OCI-LY7 (cell line): Measurements from ENCODE around the gene SIVA1. TPM values are rescaled to one million over a fixed set of nuclear protein-coding genes. Genes with fewer than 3 reads are reported as not detected.

ENCODE experiments used
- BruUV-seq: library from RNA; stranded (reverse); fragments of 400-500 nt; replicated peaks from 2 replicates; lab custom pipeline; 2021; lab: Mats Ljungman, UMichigan
- CTCF ChIA-PET: fragments of 300-600 bp; sonication (Branson Sonifier 250); formaldehyde crosslinking; loops from one replicate; lab custom pipeline; 2022; ENCODE audit warnings: antibody characterized with exemption; ENCODE audit not compliant: unreplicated experiment; lab: Charles Lee
- POLR2A ChIA-PET: fragments of 300-600 bp; sonication (Branson Sonifier 250); formaldehyde crosslinking; loops from one replicate; lab custom pipeline; 2022; ENCODE audit warnings: antibody characterized with exemption; lab: Charles Lee
- DNase-seq: peaks from one replicate; pipeline ENCODE4 v3.0.0-alpha.2; 2015; ENCODE audit warnings: low spot score
- H2AFZ ChIP-seq: fragments of 200-600 bp; sonication (generic), shearing (Covaris generic); 2 replicates; pipeline ENCODE4 v1.6.1; 2014; ENCODE audit warnings: mild to moderate bottlenecking, antibody characterized with exemption, low read length, moderate library complexity
- H3K27ac ChIP-seq: fragments of 200-600 bp; sonication (generic); 2 replicates; pipeline ENCODE4 v1.5.1; 2014; ENCODE audit warnings: mixed run types, low read depth, mild to moderate bottlenecking, moderate library complexity, low read length, inconsistent platforms; ENCODE audit not compliant: poor library complexity, severe bottlenecking
- H3K36me3 ChIP-seq: fragments of 200-600 bp; sonication (generic); 2 replicates; pipeline ENCODE4 v1.6.1; 2014; ENCODE audit warnings: mild to moderate bottlenecking, antibody characterized with exemption, low read length, moderate library complexity, mixed read lengths; ENCODE audit not compliant: insufficient read depth
- H3K4me1 ChIP-seq: fragments of 200-600 bp; sonication (generic); 2 replicates; pipeline ENCODE4 v1.5.1; 2014; ENCODE audit warnings: mild to moderate bottlenecking, low read length; ENCODE audit not compliant: insufficient read depth, poor library complexity, severe bottlenecking
- H3K4me2 ChIP-seq: fragments of 200-600 bp; sonication (generic); 2 replicates; pipeline ENCODE4 v1.6.1; 2014; ENCODE audit warnings: mild to moderate bottlenecking, low read length
- H3K4me3 ChIP-seq: fragments of 200-600 bp; sonication (generic); 2 replicates; pipeline ENCODE4 v1.5.1; 2014; ENCODE audit warnings: mild to moderate bottlenecking, low read depth, low read length; ENCODE audit not compliant: poor library complexity, severe bottlenecking
- H3K79me2 ChIP-seq: fragments of 200-600 bp; sonication (generic); 2 replicates; pipeline ENCODE4 v1.6.1; 2016; ENCODE audit warnings: low read depth, mild to moderate bottlenecking, low read length, moderate library complexity, mixed read lengths; ENCODE audit not compliant: insufficient read depth
- H3K9me2 ChIP-seq: fragments of 200-600 bp; sonication (generic); 2 replicates; pipeline ENCODE4 v1.6.1; 2016; ENCODE audit warnings: mild to moderate bottlenecking, low read length, mixed read lengths; ENCODE audit not compliant: insufficient read depth
- H3K9me3 ChIP-seq: fragments of 200-600 bp; sonication (generic); 2 replicates; pipeline ENCODE4 v1.6.1; 2014; ENCODE audit warnings: mild to moderate bottlenecking, mixed run types, low read length, mixed read lengths
- H4K20me1 ChIP-seq: fragments of 200-600 bp; sonication (generic); 2 replicates; pipeline ENCODE4 v1.6.1; 2014; ENCODE audit warnings: mild to moderate bottlenecking, antibody characterized with exemption, low read length, moderate library complexity, mixed read lengths; ENCODE audit not compliant: insufficient read depth
- EZH2phosphoT487 ChIP-seq: fragments of 200-600 bp; sonication (generic); IDR thresholded peaks from 2 replicates; pipeline ENCODE4 v1.6.1; 2018; ENCODE audit warnings: low read depth, borderline replicate concordance, mild to moderate bottlenecking, mixed run types, antibody characterized with exemption, low read length, moderate library complexity, mixed read lengths
- intact Hi-C: fragments of 100-400 bp; cut with micrococcal nuclease; formaldehyde crosslinking; loops from one replicate; pipeline ENCODE4 v1.10.0; 2022; ENCODE audit not compliant: unreplicated experiment
- total RNA-seq, 2 experiments: library from RNA; depleted of rRNA in 1 of 2; stranded (reverse); fragments of >200 nt in 1 of 2; shearing (Covaris generic) in 1 of 2; gene quantifications; 2 replicates each; pipeline ENCODE4 v1.2.3, GENCODE V29; 2014 to 2022
- TF ChIP-seq, protein P1 (sequence below): fragments of 200-600 bp; sonication (generic); conservative IDR thresholded peaks from 2 replicates; pipeline ENCODE4 v1.5.1; 2014; ENCODE audit warnings: mild to moderate bottlenecking, antibody characterized with exemption, low read length, moderate library complexity, mixed read lengths

The SIVA1 gene
- total RNA-seq, 2 experiments from 2014 or later, result 111 to 244 TPM

- Histone ChIP-seq H2AFZ (no peak overlapping the region), H3K4me3 (no peak overlapping the region), H3K27ac (no peak overlapping the region), H3K36me3 (no peaks in the 10 kb centered on the region), H3K4me2 (no peak overlapping the region), H3K9me2 (no peaks in the 10 kb centered on the region), H3K9me3 (no peaks in the 10 kb centered on the region), H4K20me1 (no peaks in the 10 kb centered on the region), H3K79me2 (no peaks in the 10 kb centered on the region), H3K4me1 (no peaks in the 10 kb centered on the region)
- BruUV-seq, result no TSS peak
- no peak for TF ChIP-seq EZH2phosphoT487
- TF ChIP-seq, protein P1, sequence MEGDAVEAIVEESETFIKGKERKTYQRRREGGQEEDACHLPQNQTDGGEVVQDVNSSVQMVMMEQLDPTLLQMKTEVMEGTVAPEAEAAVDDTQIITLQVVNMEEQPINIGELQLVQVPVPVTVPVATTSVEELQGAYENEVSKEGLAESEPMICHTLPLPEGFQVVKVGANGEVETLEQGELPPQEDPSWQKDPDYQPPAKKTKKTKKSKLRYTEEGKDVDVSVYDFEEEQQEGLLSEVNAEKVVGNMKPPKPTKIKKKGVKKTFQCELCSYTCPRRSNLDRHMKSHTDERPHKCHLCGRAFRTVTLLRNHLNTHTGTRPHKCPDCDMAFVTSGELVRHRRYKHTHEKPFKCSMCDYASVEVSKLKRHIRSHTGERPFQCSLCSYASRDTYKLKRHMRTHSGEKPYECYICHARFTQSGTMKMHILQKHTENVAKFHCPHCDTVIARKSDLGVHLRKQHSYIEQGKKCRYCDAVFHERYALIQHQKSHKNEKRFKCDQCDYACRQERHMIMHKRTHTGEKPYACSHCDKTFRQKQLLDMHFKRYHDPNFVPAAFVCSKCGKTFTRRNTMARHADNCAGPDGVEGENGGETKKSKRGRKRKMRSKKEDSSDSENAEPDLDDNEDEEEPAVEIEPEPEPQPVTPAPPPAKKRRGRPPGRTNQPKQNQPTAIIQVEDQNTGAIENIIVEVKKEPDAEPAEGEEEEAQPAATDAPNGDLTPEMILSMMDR, result no peak
- POLR2A ChIA-PET, result no interaction called here
- CTCF ChIA-PET, result no interaction called here
- intact Hi-C loops, result no loop called here
- DNase-seq, result no peak
Observed at GRCh38 chr14:104730487-104730886, 22.5 kb upstream of the SIVA1 start.

DNA sequence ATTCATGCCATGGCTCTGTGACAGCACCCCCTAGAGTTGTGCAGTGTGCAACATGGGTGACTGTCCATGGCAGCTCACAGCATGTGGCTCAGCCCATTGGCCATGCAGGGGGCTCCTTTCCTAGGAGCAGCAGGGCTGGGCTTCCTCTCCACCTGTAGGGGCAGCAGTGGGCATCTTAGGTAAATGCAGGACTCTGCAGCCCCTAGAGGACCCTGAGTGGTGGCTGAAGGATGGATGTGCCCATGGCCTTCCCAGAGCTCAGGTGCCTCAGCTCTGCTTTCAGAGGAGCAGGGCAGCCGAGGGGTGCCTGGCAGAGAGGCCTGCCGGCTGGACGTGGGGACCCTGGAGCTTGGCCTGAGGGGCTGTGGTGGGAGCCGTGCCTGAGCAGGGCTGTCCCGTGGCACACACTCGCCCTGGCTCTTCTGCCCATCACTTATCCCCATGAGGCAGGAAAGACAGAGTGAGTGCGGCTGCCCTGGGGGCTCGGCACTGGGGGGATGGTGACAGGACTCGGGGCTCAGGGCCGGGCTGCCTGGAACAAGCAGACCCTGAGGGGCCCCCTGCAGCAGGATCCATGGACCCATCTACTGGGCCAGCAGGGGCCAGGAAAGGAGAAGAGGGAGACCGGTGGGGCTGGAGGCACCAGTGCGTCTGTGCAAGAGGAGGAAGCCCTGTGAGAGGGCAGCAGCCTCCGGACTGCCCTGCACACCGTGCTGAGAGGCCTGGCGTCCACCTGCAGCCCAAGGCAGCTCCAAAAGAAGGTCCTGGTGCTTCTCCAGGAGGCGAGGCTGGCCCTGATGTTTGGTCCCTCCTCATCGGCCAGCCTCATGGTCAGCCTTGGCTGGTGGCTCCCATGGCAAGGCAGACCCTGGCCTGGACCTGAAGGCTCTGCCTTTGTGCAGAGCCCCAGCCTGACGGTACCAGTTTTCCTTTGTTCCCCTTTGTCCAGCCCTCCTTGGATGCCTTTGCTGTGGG, 21.3 kb upstream of the SIVA1 start:
- Histone ChIP-seq H3K79me2 (no peaks in the 10 kb centered on the region), H3K9me2 (no peaks in the 10 kb centered on the region), H3K36me3 (no peaks in the 10 kb centered on the region), H3K4me1 (no peaks in the 10 kb centered on the region), H4K20me1 (no peaks in the 10 kb centered on the region), H2AFZ (no peak overlapping the region), H3K4me3 (no peak overlapping the region), H3K4me2 (no peak overlapping the region), H3K27ac (no peak overlapping the region), H3K9me3 (no peaks in the 10 kb centered on the region)
- no TSS peak for BruUV-seq
- DNase-seq, result peak; percentile 25
- ChIA-PET POLR2A (no interaction called here), CTCF (interaction anchor here (1.4 kb wide), 1 partner anchor 20 kb away, joined by 4 read pairs; no protein-coding TSS in a partner anchor)
- intact Hi-C loops, result no loop called here
- no peak for TF ChIP-seq EZH2phosphoT487
- TF ChIP-seq, protein P1, result peak; percentile 58
